Measurements from ENCODE around the gene SLC22A7.

Gene SLC22A7

DNA sequence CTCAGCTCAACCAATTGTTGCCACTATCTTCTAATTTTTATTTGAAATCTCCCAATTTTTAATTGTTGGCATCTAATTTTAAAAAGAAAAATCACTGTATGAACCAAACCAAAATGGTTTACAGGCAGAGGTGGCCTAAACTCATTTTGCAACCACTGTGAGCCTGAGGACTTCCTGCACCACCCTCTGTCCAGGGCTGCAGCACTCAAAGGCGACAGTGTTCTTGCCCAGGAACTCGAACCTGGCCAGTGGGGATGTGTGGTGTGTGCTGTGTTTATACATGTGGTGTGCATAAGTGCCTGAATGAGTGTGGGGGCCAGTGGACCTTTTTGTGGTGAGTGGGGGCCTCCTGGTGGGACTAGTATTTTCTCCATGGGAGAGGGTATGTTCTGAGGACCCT lies 24.4 kb upstream of the SLC22A7 start:
- DNase-seq (ENCODE audit: low read depth), result no peak
- TF ChIP-seq CTCF (IDR thresholded peaks at IDR 0.05; ENCODE audit: insufficient read depth, low read depth, low read length, missing control alignments), result no peak
- H3K4me3 ChIP-seq (ENCODE audit: low read length), result no peak overlapping the region

GRCh38 chr6:43274127-43274915 lies 23.7 kb upstream of the SLC22A7 start:
- no peak for TF ChIP-seq CTCF (IDR thresholded peaks at IDR 0.05; ENCODE audit: insufficient read depth, low read depth, low read length, missing control alignments)
- DNase-seq (ENCODE audit: low read depth), result no peak
- H3K4me3 ChIP-seq (ENCODE audit: low read length), result no peak overlapping the region

GRCh38 chr6:43274916-43275597 lies 23.0 kb upstream of the SLC22A7 start:
- no peak for TF ChIP-seq CTCF (IDR thresholded peaks at IDR 0.05; ENCODE audit: insufficient read depth, low read depth, low read length, missing control alignments)
- DNase-seq (ENCODE audit: low read depth), result no peak
- H3K4me3 ChIP-seq (ENCODE audit: low read length), result no peak overlapping the region

DNA sequence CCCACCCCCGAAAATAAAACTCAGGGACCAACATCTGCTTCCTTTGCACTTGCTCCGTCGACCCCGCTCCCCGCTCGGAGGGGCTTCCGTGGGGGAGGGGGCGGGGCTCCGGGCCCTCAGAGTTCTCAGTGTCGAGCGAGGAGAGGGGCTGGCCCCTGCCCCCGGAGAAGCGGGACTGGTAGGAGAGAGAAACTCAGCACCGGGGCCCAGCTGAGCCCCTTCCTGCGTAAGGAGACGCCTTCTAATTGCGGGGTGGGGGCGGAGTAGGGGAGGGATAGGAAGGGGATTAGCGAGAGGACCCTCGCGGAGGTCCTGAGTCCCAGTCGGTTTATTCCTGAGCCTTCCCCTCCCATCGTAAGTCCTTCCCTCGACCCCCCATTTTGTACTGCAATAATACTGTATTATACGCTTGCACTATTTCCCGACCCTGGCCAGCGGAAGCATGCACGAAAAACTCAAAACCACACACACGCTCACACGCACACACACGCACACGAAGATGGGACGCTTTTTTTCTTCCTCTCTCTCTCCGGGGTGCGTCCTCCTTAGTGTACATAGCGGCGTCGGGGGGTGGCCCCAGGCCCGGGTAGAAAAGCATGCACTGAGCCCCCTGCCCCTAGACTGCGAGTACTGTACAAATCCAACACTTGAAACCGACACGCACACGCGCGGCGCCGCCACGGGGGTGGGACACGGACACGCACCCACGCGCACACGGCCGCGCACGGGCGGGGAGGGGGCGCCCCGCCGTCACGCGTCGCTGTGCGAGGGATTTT lies 22.1 kb upstream of the SLC22A7 start:
- TF ChIP-seq CTCF (IDR thresholded peaks at IDR 0.05; ENCODE audit: insufficient read depth, low read depth, low read length, missing control alignments), result no peak
- no peak overlapping the region for H3K4me3 ChIP-seq (ENCODE audit: low read length)
- no peak for DNase-seq (ENCODE audit: low read depth)

GRCh38 chr6:43276577-43277305 lies 21.3 kb upstream of the SLC22A7 start:
- no peak overlapping the region for H3K4me3 ChIP-seq (ENCODE audit: low read length)
- no peak for DNase-seq (ENCODE audit: low read depth)
- TF ChIP-seq CTCF (IDR thresholded peaks at IDR 0.05; ENCODE audit: insufficient read depth, low read depth, low read length, missing control alignments), result no peak

GRCh38 chr6:43277306-43277642 lies 20.8 kb upstream of the SLC22A7 start:
- H3K4me3 ChIP-seq (ENCODE audit: low read length), result no peak overlapping the region
- DNase-seq (ENCODE audit: low read depth), result no peak
- TF ChIP-seq CTCF (IDR thresholded peaks at IDR 0.05; ENCODE audit: insufficient read depth, low read depth, low read length, missing control alignments), result no peak
